GM23248 (cell line): ENCODE measurements around the gene DNAJC30. TPM values are rescaled to one million over a fixed set of nuclear protein-coding genes. Genes with fewer than 3 reads are reported as not detected.

Experiments
- DNase-seq: peaks from one replicate; pipeline ENCODE4 v3.0.0-alpha.2; 2015
- H2AFZ ChIP-seq: fragments of 200-600 bp; sonication (generic); 2 replicates; pipeline ENCODE4 v1.6.1; 2016; ENCODE audit warnings: antibody characterized with exemption
- H3F3A ChIP-seq: fragments of 200-600 bp; sonication (generic); 2 replicates; pipeline ENCODE4 v1.6.1; 2016; ENCODE audit warnings: mild to moderate bottlenecking, antibody characterized with exemption, mixed run types; ENCODE audit not compliant: insufficient read depth
- H3K27ac ChIP-seq: fragments of 200-600 bp; sonication (generic); 2 replicates; pipeline ENCODE4 v1.5.1; 2016; ENCODE audit warnings: mild to moderate bottlenecking
- H3K27me3 ChIP-seq: fragments of 200-600 bp; sonication (generic); replicated peaks from 2 replicates; pipeline ENCODE4 v1.6.1; 2016; ENCODE audit warnings: mild to moderate bottlenecking; ENCODE audit not compliant: insufficient read depth
- H3K36me3 ChIP-seq: fragments of 200-600 bp; sonication (generic); 2 replicates; pipeline ENCODE4 v1.6.1; 2016; ENCODE audit warnings: low read depth, mild to moderate bottlenecking
- H3K4me1 ChIP-seq: fragments of 200-600 bp; sonication (generic); 2 replicates; pipeline ENCODE4 v1.6.1; 2016; ENCODE audit warnings: mild to moderate bottlenecking; ENCODE audit not compliant: insufficient read depth
- H3K4me2 ChIP-seq: fragments of 200-600 bp; sonication (generic); one replicate; pipeline ENCODE4 v1.6.1; 2016; ENCODE audit warnings: mild to moderate bottlenecking; ENCODE audit not compliant: unreplicated experiment
- H3K4me3 ChIP-seq: fragments of 200-600 bp; sonication (generic); 2 replicates; pipeline ENCODE4 v1.5.1; 2016; ENCODE audit warnings: mild to moderate bottlenecking
- H3K79me2 ChIP-seq: fragments of 200-600 bp; sonication (generic); 2 replicates; pipeline ENCODE4 v1.6.1; 2016; ENCODE audit warnings: mild to moderate bottlenecking; ENCODE audit not compliant: insufficient read depth
- H3K9ac ChIP-seq: fragments of 200-600 bp; sonication (generic); 2 replicates; pipeline ENCODE4 v1.6.1; 2016; ENCODE audit warnings: mild to moderate bottlenecking
- H3K9me2 ChIP-seq: fragments of 200-600 bp; sonication (generic); 2 replicates; pipeline ENCODE4 v1.6.1; 2016; ENCODE audit warnings: mixed run types, mild to moderate bottlenecking, moderate library complexity; ENCODE audit not compliant: insufficient read depth
- H3K9me3 ChIP-seq: fragments of 200-600 bp; sonication (generic); one replicate; pipeline ENCODE4 v1.6.1; 2017; ENCODE audit warnings: low read depth
- H4K20me1 ChIP-seq: fragments of 200-600 bp; sonication (generic); 2 replicates; pipeline ENCODE4 v1.6.0; 2016; ENCODE audit not compliant: insufficient read depth
- EZH2 ChIP-seq: fragments of 200-600 bp; sonication (generic); IDR thresholded peaks from 2 replicates; pipeline ENCODE4 v1.6.1; 2018; ENCODE audit warnings: antibody characterized with exemption, mild to moderate bottlenecking; ENCODE audit not compliant: insufficient read depth, poor library complexity, severe bottlenecking
- EZH2phosphoT487 ChIP-seq: fragments of 200-600 bp; sonication (generic); IDR thresholded peaks from 2 replicates; pipeline ENCODE4 v1.6.1; 2018; ENCODE audit warnings: antibody characterized with exemption, moderate library complexity, mild to moderate bottlenecking, low read depth; ENCODE audit not compliant: insufficient read depth
- WGBS, 2 experiments: methylation state at CpG; one replicate each; pipeline ENCODE4 v1.1.6; 2015 to 2017; ENCODE audit warnings: low lambda C conversion rate in 2 of 2, low coverage in 1 of 2; ENCODE audit errors: missing lambda C conversion rate in 2 of 2; 5-methylcytosine and 5-hydroxymethylcytosine counted together
- in situ Hi-C: fragments of 300-500 bp; cut with MboI; formaldehyde crosslinking; loops from 2 replicates; pipeline ENCODE4 v1.15.0; 2020
- polyA plus RNA-seq: library from polyadenylated mRNA; unstranded; fragments of >200 nt; fragmentation: Nextera tagmentation; extraction: Ambion mirVana; gene quantifications from 2 replicates; pipeline ENCODE4 v1.2.1, GENCODE V29; 2016
- total RNA-seq: library from RNA; depleted of rRNA; stranded (reverse); fragments of >200 nt; shearing (Covaris generic); gene quantifications from 2 replicates; pipeline ENCODE4 v1.2.3, GENCODE V29; 2014

The DNAJC30 gene
- total and polyA plus RNA-seq, 2 experiments from 2014 or later: 5.2 to 12.7 TPM

GRCh38 chr7:73674468-73675124 is 8.7 kb downstream of the DNAJC30 start:
- Histone ChIP-seq H2AFZ (no peak overlapping the region), H3K27ac (no peak overlapping the region), H3K36me3 (no peaks in the 10 kb centered on the region; the same call in 1 of the 2 replicates), H4K20me1 (no peaks in the 10 kb centered on the region), H3K4me2 (no peak overlapping the region), H3K9me3 (no peaks in the 10 kb centered on the region), H3F3A (peaks cover 6% of the 10 kb centered on the region; the same call in 1 of the 2 replicates), H3K9me2 (no peaks in the 10 kb centered on the region), H3K4me3 (no peak overlapping the region), H3K79me2 (peaks cover 9% of the 10 kb centered on the region), H3K4me1 (no peaks in the 10 kb centered on the region), H3K27me3 (no peaks in the 10 kb centered on the region), H3K9ac (no peak overlapping the region)
- TF ChIP-seq EZH2phosphoT487 (no peak), EZH2 (no peak)
- DNase-seq: no peak
- 92 to 100% methylated on average over 1 of the region's 1 CpG for WGBS, 2 experiments
- in situ Hi-C loops: no loop called here

GRCh38 chr7:73671857-73672445 is 11.3 kb downstream of the DNAJC30 start:
- no peak overlapping the region for H3K4me3 ChIP-seq
- no peaks in the 10 kb centered on the region for H3K79me2 ChIP-seq
- no peaks in the 10 kb centered on the region for H3K36me3 ChIP-seq
- no peaks in the 10 kb centered on the region for H3K4me1 ChIP-seq
- in situ Hi-C loops: no loop called here
- no peaks in the 10 kb centered on the region for H3K27me3 ChIP-seq
- 92 to 93% methylated on average over 15 of the region's 15 CpGs for WGBS, 2 experiments
- TF ChIP-seq EZH2 (no peak), EZH2phosphoT487 (no peak)
- H3K9me3 ChIP-seq: no peaks in the 10 kb centered on the region
- no peak overlapping the region for H3K4me2 ChIP-seq
- no peak overlapping the region for H3K27ac ChIP-seq
- no peaks in the 10 kb centered on the region for H4K20me1 ChIP-seq
- H3F3A ChIP-seq: peaks cover 6% of the 10 kb centered on the region; the same call in 1 of the 2 replicates
- H2AFZ ChIP-seq: no peak overlapping the region
- no peaks in the 10 kb centered on the region for H3K9me2 ChIP-seq
- no peak for DNase-seq
- no peak overlapping the region for H3K9ac ChIP-seq

DNA sequence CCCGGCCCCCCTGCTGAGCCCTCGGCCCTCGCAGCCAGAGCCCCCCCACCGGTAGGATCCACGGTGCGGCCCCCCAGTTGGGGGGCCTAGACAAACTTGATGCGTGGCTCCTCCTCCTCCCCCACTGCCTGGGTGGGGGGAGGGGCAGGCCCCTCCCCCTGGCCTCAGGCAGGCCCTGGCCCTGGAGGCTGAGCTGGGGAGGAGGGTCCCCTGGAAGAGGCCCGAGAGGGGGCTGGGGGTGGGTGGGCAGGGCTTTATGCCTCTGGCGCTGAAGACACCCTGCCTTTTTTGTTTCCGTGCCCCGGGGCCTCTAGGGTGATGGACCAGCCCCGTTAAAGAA is 12.0 kb downstream of the DNAJC30 start:
- 47 to 100% methylated on average over 1 to 12 of the region's 12 CpGs for WGBS, 2 experiments
- no peaks in the 10 kb centered on the region for H3K36me3 ChIP-seq

DNA sequence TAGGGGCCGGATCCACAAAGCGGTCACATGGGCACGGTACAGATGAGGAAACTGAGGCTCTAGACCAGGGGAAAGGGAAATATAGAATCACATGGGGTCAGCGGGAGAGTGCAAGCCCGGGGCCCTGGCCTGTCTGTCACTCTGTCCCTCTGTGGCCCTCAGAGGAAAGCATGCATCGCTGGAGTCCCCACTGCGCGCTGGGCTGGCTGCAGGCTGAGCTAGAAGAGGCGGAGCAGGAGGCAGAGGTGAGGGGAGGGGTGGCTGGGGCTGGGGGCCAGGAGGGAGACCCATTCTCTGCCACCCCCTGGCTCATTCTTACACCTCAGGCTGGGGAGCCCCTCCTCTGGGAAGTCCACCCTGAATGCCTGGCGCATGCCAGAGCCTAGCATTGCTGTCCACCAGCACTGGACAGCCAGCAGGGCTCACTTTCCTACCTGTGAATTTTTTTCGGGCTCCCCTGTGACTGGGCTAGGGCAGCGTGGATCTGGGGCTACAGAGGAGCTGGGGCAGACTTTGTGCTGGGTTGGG is 13.3 kb downstream of the DNAJC30 start:
- no peak for TF ChIP-seq EZH2
- TF ChIP-seq EZH2phosphoT487: no peak
- in situ Hi-C loops: no loop called here
- Histone ChIP-seq H3K9me2 (no peaks in the 10 kb centered on the region), H3K4me3 (no peak overlapping the region), H3K79me2 (no peaks in the 10 kb centered on the region), H3K27ac (no peak overlapping the region), H3K4me2 (no peak overlapping the region), H3K9me3 (no peaks in the 10 kb centered on the region), H3K27me3 (no peaks in the 10 kb centered on the region), H3K4me1 (no peaks in the 10 kb centered on the region), H3F3A (no peaks in the 10 kb centered on the region), H3K9ac (no peak overlapping the region), H2AFZ (no peak overlapping the region), H4K20me1 (no peaks in the 10 kb centered on the region), H3K36me3 (no peaks in the 10 kb centered on the region)
- WGBS, 2 experiments: 72 to 78% methylated on average over 11 to 12 of the region's 12 CpGs
- no peak for DNase-seq

More for the DNA sequence above, 12.0 kb downstream of the DNAJC30 start:
- Histone ChIP-seq H3K9ac (no peak overlapping the region), H3K27me3 (no peaks in the 10 kb centered on the region), H3K27ac (no peak overlapping the region), H3K9me2 (no peaks in the 10 kb centered on the region), H3K4me3 (no peak overlapping the region), H4K20me1 (no peaks in the 10 kb centered on the region), H3K9me3 (no peaks in the 10 kb centered on the region), H3K4me2 (no peak overlapping the region), H3F3A (peaks cover 6% of the 10 kb centered on the region; the same call in 1 of the 2 replicates), H3K4me1 (no peaks in the 10 kb centered on the region), H2AFZ (no peak overlapping the region), H3K79me2 (no peaks in the 10 kb centered on the region)
- no peak for DNase-seq
- no peak for TF ChIP-seq EZH2phosphoT487
- no peak for TF ChIP-seq EZH2
- in situ Hi-C loops: no loop called here
